ENCODE results near the gene TIGD6. TPM values are rescaled to one million over a fixed set of nuclear protein-coding genes. Genes with fewer than 3 reads are reported as not detected.

The TIGD6 gene
- total RNA-seq, 1 donor from 2014 or later = 4.1 TPM

GRCh38 chr5:149960272-149961185 is 39.9 kb downstream of the TIGD6 start, which contains the start of gene SLC26A2:
SLC26A2 (plus strand) TSS chr5:149960758; CDS start chr5:149977653, 16,895 bp downstream.
- H3K79me2 ChIP-seq (ENCODE audit: low read depth) = no peaks in the 10 kb centered on the region
- no peaks in the 10 kb centered on the region for H3K36me3 ChIP-seq
- H3K4me3 ChIP-seq = peak within 1 kb of the TSS; percentile 76
- H3K36me3 Mint-ChIP-seq = peaks cover 2% of the 10 kb centered on the region
- peaks cover 9% of the 10 kb centered on the region for H3K27me3 ChIP-seq
- H3K4me3 Mint-ChIP-seq = peak within 1 kb of the TSS; percentile 93
- peaks cover 7% of the 10 kb centered on the region for H3K4me1 ChIP-seq
- peak; percentile 99 for DNase-seq (ENCODE audit: low spot score)
- no peak for TF ChIP-seq CTCF (IDR thresholded peaks at IDR 0.05)
- no peak for TF ChIP-seq EZH2phosphoT487 (IDR thresholded peaks at IDR 0.05)
- TF ChIP-seq EZH2 (IDR thresholded peaks at IDR 0.05) = no peak
- no peaks in the 10 kb centered on the region for H3K9me3 Mint-ChIP-seq
- H4K20me1 ChIP-seq (ENCODE audit: low read depth) = no peaks in the 10 kb centered on the region
- no peaks in the 10 kb centered on the region for H3K9me3 ChIP-seq (ENCODE audit: low read depth)
- H3K27ac ChIP-seq = peak within 1 kb of the TSS; percentile 80
- peaks cover 13% of the 10 kb centered on the region for H3K27me3 Mint-ChIP-seq (ENCODE audit: insufficient read depth, low read depth)
- H2AFZ ChIP-seq (replicated peaks) = peak within 1 kb of the TSS; percentile 89
- peaks cover 18% of the 10 kb centered on the region for H3F3A ChIP-seq (ENCODE audit: low read depth)
- peak within 1 kb of the TSS; percentile 89 for H3K4me2 ChIP-seq
- H3K9ac ChIP-seq = peak within 1 kb of the TSS; percentile 19
- H3K27ac Mint-ChIP-seq = peak within 1 kb of the TSS; percentile 96
- peaks cover 20% of the 10 kb centered on the region for H3K4me1 Mint-ChIP-seq

- H3K4me3 ChIP-seq = peak overlapping the region; percentile 76
- TF ChIP-seq CTCF (IDR thresholded peaks at IDR 0.05) = peak; percentile 60
- no peak for TF ChIP-seq EZH2phosphoT487 (IDR thresholded peaks at IDR 0.05)
- TF ChIP-seq EZH2 (IDR thresholded peaks at IDR 0.05) = no peak
- H3K27me3 Mint-ChIP-seq (ENCODE audit: insufficient read depth, low read depth) = peaks cover 13% of the 10 kb centered on the region
- DNase-seq (ENCODE audit: low spot score) = peak; percentile 31
- H4K20me1 ChIP-seq (ENCODE audit: low read depth) = no peaks in the 10 kb centered on the region
- peak overlapping the region; percentile 87 for H2AFZ ChIP-seq (replicated peaks)
- peaks cover 20% of the 10 kb centered on the region for H3K4me1 Mint-ChIP-seq
- peaks cover 7% of the 10 kb centered on the region for H3K4me1 ChIP-seq
- H3K27ac Mint-ChIP-seq = peak overlapping the region; percentile 96
- no peak overlapping the region for H3K9ac ChIP-seq
- H3K79me2 ChIP-seq (ENCODE audit: low read depth) = no peaks in the 10 kb centered on the region
- H3K4me2 ChIP-seq = peak overlapping the region; percentile 85
- H3K4me3 Mint-ChIP-seq = peak overlapping the region; percentile 93
- H3K27ac ChIP-seq = peak overlapping the region; percentile 80
- peaks cover 2% of the 10 kb centered on the region for H3K36me3 Mint-ChIP-seq
- H3K9me3 Mint-ChIP-seq = no peaks in the 10 kb centered on the region
- peaks cover 9% of the 10 kb centered on the region for H3K27me3 ChIP-seq
- peaks cover 18% of the 10 kb centered on the region for H3F3A ChIP-seq (ENCODE audit: low read depth)
- no peaks in the 10 kb centered on the region for H3K36me3 ChIP-seq
- no peaks in the 10 kb centered on the region for H3K9me3 ChIP-seq (ENCODE audit: low read depth)
Observed at GRCh38 chr5:149959406-149960236, 40.8 kb downstream of the TIGD6 start.

- Mint-ChIP-seq H3K4me1 (peaks cover 20% of the 10 kb centered on the region), H3K9me3 (no peaks in the 10 kb centered on the region), H3K27ac (no peak overlapping the region), H3K27me3 (ENCODE audit: insufficient read depth, low read depth) (peaks cover 14% of the 10 kb centered on the region), H3K36me3 (peaks cover 2% of the 10 kb centered on the region), H3K4me3 (no peak overlapping the region)
- H3K4me2 ChIP-seq = no peak overlapping the region
- no peaks in the 10 kb centered on the region for H3K9me3 ChIP-seq (ENCODE audit: low read depth)
- H3K4me3 ChIP-seq = no peak overlapping the region
- H3K79me2 ChIP-seq (ENCODE audit: low read depth) = no peaks in the 10 kb centered on the region
- H4K20me1 ChIP-seq (ENCODE audit: low read depth) = no peaks in the 10 kb centered on the region
- H3K27ac ChIP-seq = no peak overlapping the region
- H3K4me1 ChIP-seq = peaks cover 7% of the 10 kb centered on the region
- peaks cover 18% of the 10 kb centered on the region for H3F3A ChIP-seq (ENCODE audit: low read depth)
- H3K36me3 ChIP-seq = no peaks in the 10 kb centered on the region
- H3K27me3 ChIP-seq = peaks cover 9% of the 10 kb centered on the region
- H3K9ac ChIP-seq = no peak overlapping the region
- TF ChIP-seq EZH2phosphoT487 (IDR thresholded peaks at IDR 0.05) = no peak
- TF ChIP-seq CTCF (IDR thresholded peaks at IDR 0.05) = no peak
- no peak for TF ChIP-seq EZH2 (IDR thresholded peaks at IDR 0.05)
- no peak overlapping the region for H2AFZ ChIP-seq (replicated peaks)
- DNase-seq (ENCODE audit: low spot score) = no peak
Observed at GRCh38 chr5:149957855-149958254, 42.6 kb downstream of the TIGD6 start.

All from neural progenitor cell (in vitro differentiated cells).